CD14-positive monocyte (primary cell): Measurements from ENCODE around the gene ASF1A. TPM values are rescaled to one million over a fixed set of nuclear protein-coding genes. Genes with fewer than 3 reads are reported as not detected.

Experiments used
- DNase-seq, 3 donors: peaks; one replicate each; pipeline ENCODE4 v3.0.0-alpha.2; 2011 to 2022
- H2AFZ ChIP-seq: 2 replicates; pipeline ENCODE4 v1.6.0; 2012; ENCODE audit warnings: mild to moderate bottlenecking, low read depth, low read length, inconsistent platforms; ENCODE audit not compliant: insufficient read depth, poor library complexity, severe bottlenecking
- H3K27ac ChIP-seq, 2 donors: 1 replicate in 1 of 2; 2 replicates in 1 of 2; pipeline ENCODE4 v1.5.1; 2012 to 2013; ENCODE audit warnings: low read length in 2 of 2, control low read depth in 1 of 2, inconsistent platforms in 1 of 2, low read depth in 1 of 2, mild to moderate bottlenecking in 1 of 2
- H3K27me3 ChIP-seq, 2 donors: one replicate each; pipeline versions ENCODE4 v1.6.0 to v1.6.1; 2011 to 2013; ENCODE audit warnings: low read length in 2 of 2; ENCODE audit not compliant: control insufficient read depth in 2 of 2, insufficient read depth in 2 of 2
- H3K36me3 ChIP-seq, 2 donors: replicated peaks in 1 of 2; 1 replicate in 1 of 2; 2 replicates in 1 of 2; pipeline versions ENCODE4 v1.5.1 to v1.6.1; 2012 to 2013; ENCODE audit warnings: low read length in 2 of 2, control low read depth in 1 of 2, inconsistent platforms in 1 of 2, mild to moderate bottlenecking in 1 of 2; ENCODE audit not compliant: insufficient read depth in 2 of 2, control insufficient read depth in 1 of 2
- H3K4me1 ChIP-seq, 2 donors: 1 replicate in 1 of 2; 2 replicates in 1 of 2; pipeline versions ENCODE4 v1.5.1 to v1.6.1; 2012 to 2013; ENCODE audit warnings: low read length in 2 of 2, control low read depth in 1 of 2, inconsistent platforms in 1 of 2, mild to moderate bottlenecking in 1 of 2, moderate library complexity in 1 of 2; ENCODE audit not compliant: insufficient read depth in 2 of 2, control insufficient read depth in 1 of 2
- H3K4me2 ChIP-seq: replicated peaks from 2 replicates; pipeline ENCODE3; 2012; ENCODE audit warnings: low read length, moderate library complexity, mild to moderate bottlenecking; ENCODE audit not compliant: poor library complexity, severe bottlenecking; ENCODE audit errors: extremely low read depth
- H3K4me3 ChIP-seq, 3 experiments: fragments of 200-600 bp in 1 of 3; sonication (generic) in 1 of 3; replicated peaks in 1 of 3; 1 replicate in 2 of 3; 2 replicates in 1 of 3; pipeline ENCODE4 v1.5.1; 2011 to 2013; ENCODE audit warnings: low read length in 3 of 3, mild to moderate bottlenecking in 3 of 3, control low read depth in 2 of 3, low read depth in 2 of 3, inconsistent platforms in 1 of 3, moderate library complexity in 1 of 3
- H3K79me2 ChIP-seq: 2 replicates; pipeline ENCODE4 v1.6.0; 2012; ENCODE audit warnings: mild to moderate bottlenecking, control low read depth, inconsistent platforms, low read length, moderate library complexity; ENCODE audit not compliant: insufficient read depth
- H3K9ac ChIP-seq: 2 replicates; pipeline ENCODE4 v1.6.0; 2017; ENCODE audit warnings: low read length, mild to moderate bottlenecking; ENCODE audit not compliant: insufficient read depth, poor library complexity, severe bottlenecking
- H3K9me3 ChIP-seq, 2 donors: replicated peaks in 1 of 2; 1 replicate in 1 of 2; 2 replicates in 1 of 2; pipeline versions ENCODE4 v1.5.1 to v1.6.1; 2012 to 2013; ENCODE audit warnings: low read length in 2 of 2, control low read depth in 1 of 2; ENCODE audit not compliant: control insufficient read depth in 1 of 2, insufficient read depth in 1 of 2
- H4K20me1 ChIP-seq: 2 replicates; pipeline ENCODE4 v1.6.0; 2012; ENCODE audit warnings: mild to moderate bottlenecking, low read length, control low read depth, moderate library complexity; ENCODE audit not compliant: insufficient read depth
- H3K27ac Mint-ChIP-seq, 7 donors: one replicate each; pipeline ENCODE4 v1.8.0; 2020; ENCODE audit warnings: mild to moderate bottlenecking in 7 of 7, mixed read lengths in 7 of 7, moderate library complexity in 6 of 7, inconsistent platforms in 2 of 7
- H3K27me3 Mint-ChIP-seq, 3 donors: one replicate each; pipeline ENCODE4 v1.8.0; 2021 to 2022; ENCODE audit warnings: low read depth in 3 of 3, mild to moderate bottlenecking in 3 of 3, mixed read lengths in 3 of 3, moderate library complexity in 3 of 3, inconsistent platforms in 1 of 3
- H3K36me3 Mint-ChIP-seq, 2 donors: one replicate each; pipeline ENCODE4 v1.8.0; 2020; ENCODE audit warnings: mixed read lengths in 2 of 2, inconsistent platforms in 1 of 2, mild to moderate bottlenecking in 1 of 2
- H3K4me1 Mint-ChIP-seq: one replicate; pipeline ENCODE4 v1.8.0; 2020; ENCODE audit warnings: mild to moderate bottlenecking, mixed read lengths
- H3K4me3 Mint-ChIP-seq, 2 donors: one replicate each; pipeline ENCODE4 v1.8.0; 2020; ENCODE audit warnings: mild to moderate bottlenecking in 2 of 2, mixed read lengths in 2 of 2, moderate library complexity in 1 of 2
- H3K9me3 Mint-ChIP-seq, 7 donors: one replicate each; pipeline ENCODE4 v1.8.0; 2020 to 2022; ENCODE audit warnings: mixed read lengths in 7 of 7, mild to moderate bottlenecking in 6 of 7, moderate library complexity in 6 of 7, inconsistent platforms in 2 of 7
- CTCF ChIP-seq: fragments of 200-600 bp; IDR thresholded peaks from one replicate; pipeline ENCODE4 v1.8.0; 2022; ENCODE audit warnings: antibody characterized with exemption, mild to moderate bottlenecking
- WGBS: methylation state at CpG from one replicate; pipeline ENCODE4 v1.1.5; 2013; ENCODE audit warnings: missing lambda C conversion rate; ENCODE audit not compliant: insufficient coverage; 5-methylcytosine and 5-hydroxymethylcytosine counted together
- intact Hi-C, 2 donors: fragments of 100-400 bp; cut with micrococcal nuclease; formaldehyde crosslinking; loops; one replicate each; pipeline versions ENCODE4 v1.15.0 to v1.15.1; 2023
- polyA plus RNA-seq, 3 donors: library from polyadenylated mRNA; depleted of rRNA in 1 of 3; unstranded in 2 of 3; stranded (reverse) in 1 of 3; fragments of 300-500 nt in 2 of 3; fragments of >200 nt in 1 of 3; fragmentation: Illumina TruSeq in 2 of 3; gene quantifications; 1 replicate in 2 of 3; 2 replicates in 1 of 3; pipeline ENCODE4 v1.2.3, GENCODE V29; 2012 to 2021

The ASF1A gene
- polyA plus RNA-seq, 3 donors: 3.1 to 14.4 (median 10.5) TPM

- no peak overlapping the region for H2AFZ ChIP-seq
- no peak overlapping the region for H3K4me3 Mint-ChIP-seq
- H3K4me3 ChIP-seq: no peak overlapping the region
- no peaks in the 10 kb centered on the region for H3K9me3 ChIP-seq
- H3K4me1 Mint-ChIP-seq: peaks cover 10% of the 10 kb centered on the region
- H3K79me2 ChIP-seq: peaks cover 51% of the 10 kb centered on the region
- peak overlapping the region in 1 of 7 donors; percentile 15 for H3K27ac Mint-ChIP-seq
- H3K4me2 ChIP-seq: no peak overlapping the region
- 100% methylated on average over 1 of the region's 2 CpGs for whole genome bisulfite sequencing
- peak overlapping the region in 1 of 2 donors; percentile 10 for H3K27ac ChIP-seq
- H3K27me3 Mint-ChIP-seq: peaks cover 0 to 1% (median 0%) of the 10 kb centered on the region in 3 donors
- no peaks in the 10 kb centered on the region for H3K27me3 ChIP-seq
- H3K36me3 Mint-ChIP-seq: peaks cover 67 to 76% of the 10 kb centered on the region in 2 donors
- peaks cover 44% of the 10 kb centered on the region for H4K20me1 ChIP-seq
- H3K9ac ChIP-seq: no peak overlapping the region
- DNase-seq: no peak
- no peaks in the 10 kb centered on the region for H3K4me1 ChIP-seq
- TF ChIP-seq CTCF: no peak
- peaks cover 59 to 89% of the 10 kb centered on the region in 2 donors for H3K36me3 ChIP-seq
- intact Hi-C loops: no loop called here
- H3K9me3 Mint-ChIP-seq: no peaks in the 10 kb centered on the region
These were observed 9.2 kb downstream of the ASF1A start for GRCh38 chr6:118903138-118903537.

GRCh38 chr6:118903691-118904090, 9.7 kb downstream of the ASF1A start:
- Histone ChIP-seq H3K36me3 (peaks cover 65 to 92% of the 10 kb centered on the region in 2 donors), H3K4me2 (no peak overlapping the region), H3K4me1 (no peaks in the 10 kb centered on the region), H3K9me3 (no peaks in the 10 kb centered on the region), H2AFZ (no peak overlapping the region), H4K20me1 (peaks cover 38% of the 10 kb centered on the region), H3K27ac (no peak overlapping the region), H3K79me2 (peaks cover 46% of the 10 kb centered on the region), H3K9ac (no peak overlapping the region), H3K4me3 (no peak overlapping the region), H3K27me3 (no peaks in the 10 kb centered on the region)
- TF ChIP-seq CTCF: no peak
- H3K27ac Mint-ChIP-seq: peak overlapping the region in 1 of 7 donors; percentile 43
- no peaks in the 10 kb centered on the region for H3K27me3 Mint-ChIP-seq
- DNase-seq: no peak
- no peak overlapping the region for H3K4me3 Mint-ChIP-seq
- WGBS: 100% methylated on average over 1 of the region's 6 CpGs
- peaks cover 10% of the 10 kb centered on the region for H3K4me1 Mint-ChIP-seq
- intact Hi-C loops: no loop called here
- H3K9me3 Mint-ChIP-seq: no peaks in the 10 kb centered on the region
- H3K36me3 Mint-ChIP-seq: peaks cover 66 to 77% of the 10 kb centered on the region in 2 donors
